OCI-LY3 (cell line): ENCODE data around the gene SLC15A1.

Source experiments
- H2AFZ ChIP-seq: fragments of 200-600, 300-600 bp; shearing (Covaris generic); 2 replicates; pipeline ENCODE4 v1.6.0; 2014; ENCODE audit warnings: antibody characterized with exemption, low read depth, low read length
- H3K27ac ChIP-seq: fragments of 200-600, 300-600 bp; sonication (generic); 2 replicates; pipeline ENCODE4 v1.5.1; 2014; ENCODE audit warnings: mild to moderate bottlenecking, low read length, moderate library complexity, mixed read lengths
- H3K27me3 ChIP-seq: fragments of 200-600, 300-600 bp; sonication (generic); 2 replicates; pipeline ENCODE4 v1.6.1; 2014; ENCODE audit warnings: low read depth, low read length, mixed read lengths
- H3K36me3 ChIP-seq: fragments of 200-600, 300-600 bp; sonication (generic); replicated peaks from 2 replicates; pipeline ENCODE3; 2014; ENCODE audit warnings: low read depth, low read length, mixed read lengths
- H3K4me1 ChIP-seq: fragments of 300-600, 200-600 bp; sonication (generic); 2 replicates; pipeline ENCODE4 v1.6.1; 2014; ENCODE audit warnings: low read length, mixed read lengths
- H3K4me2 ChIP-seq: fragments of 200-600, 300-600 bp; sonication (generic); 2 replicates; pipeline ENCODE4 v1.6.1; 2014; ENCODE audit warnings: low read length, mixed read lengths
- H3K4me3 ChIP-seq: fragments of 300-600, 200-600 bp; sonication (generic); 2 replicates; pipeline ENCODE4 v1.5.1; 2014; ENCODE audit warnings: antibody characterized with exemption, mild to moderate bottlenecking, low read length, moderate library complexity
- H3K79me2 ChIP-seq: fragments of 300-600, 200-600 bp; shearing (Covaris generic); 2 replicates; pipeline ENCODE4 v1.6.1; 2014; ENCODE audit warnings: mild to moderate bottlenecking, low read length, mixed read lengths
- H3K9ac ChIP-seq: fragments of 300-600, 200-600 bp; shearing (Covaris generic); 2 replicates; pipeline ENCODE4 v1.6.0; 2014; ENCODE audit warnings: mild to moderate bottlenecking, low read length, moderate library complexity
- H3K9me3 ChIP-seq: fragments of 200-600, 300-600 bp; shearing (Covaris generic); 2 replicates; pipeline ENCODE4 v1.6.1; 2014; ENCODE audit warnings: low read length, mixed read lengths; ENCODE audit not compliant: insufficient read depth
- H4K20me1 ChIP-seq: fragments of 200-600, 300-600 bp; sonication (generic); 2 replicates; pipeline ENCODE4 v1.6.1; 2016; ENCODE audit warnings: low read length, mixed read lengths; ENCODE audit not compliant: insufficient read depth
- EZH2phosphoT487 ChIP-seq: fragments of 200-600 bp; shearing (Covaris generic); IDR thresholded peaks from 2 replicates; pipeline ENCODE4 v1.6.1; 2018; ENCODE audit warnings: antibody characterized with exemption, mixed run types, low read depth
- TF ChIP-seq, protein P1 (sequence below): fragments of 200-600, 300-600 bp; sonication (generic); IDR thresholded peaks from 2 replicates; pipeline ENCODE4 v1.5.1; 2014; ENCODE audit warnings: antibody characterized with exemption, low read length, low read depth

The SLC15A1 gene

GRCh38 chr13:98688373-98688772 is 64.1 kb downstream of the SLC15A1 start:
- H4K20me1 ChIP-seq: no peaks in the 10 kb centered on the region
- H2AFZ ChIP-seq: no peak overlapping the region
- H3K36me3 ChIP-seq: no peaks in the 10 kb centered on the region
- H3K9ac ChIP-seq: no peak overlapping the region
- no peaks in the 10 kb centered on the region for H3K79me2 ChIP-seq
- TF ChIP-seq EZH2phosphoT487: no peak
- TF ChIP-seq, protein P1, sequence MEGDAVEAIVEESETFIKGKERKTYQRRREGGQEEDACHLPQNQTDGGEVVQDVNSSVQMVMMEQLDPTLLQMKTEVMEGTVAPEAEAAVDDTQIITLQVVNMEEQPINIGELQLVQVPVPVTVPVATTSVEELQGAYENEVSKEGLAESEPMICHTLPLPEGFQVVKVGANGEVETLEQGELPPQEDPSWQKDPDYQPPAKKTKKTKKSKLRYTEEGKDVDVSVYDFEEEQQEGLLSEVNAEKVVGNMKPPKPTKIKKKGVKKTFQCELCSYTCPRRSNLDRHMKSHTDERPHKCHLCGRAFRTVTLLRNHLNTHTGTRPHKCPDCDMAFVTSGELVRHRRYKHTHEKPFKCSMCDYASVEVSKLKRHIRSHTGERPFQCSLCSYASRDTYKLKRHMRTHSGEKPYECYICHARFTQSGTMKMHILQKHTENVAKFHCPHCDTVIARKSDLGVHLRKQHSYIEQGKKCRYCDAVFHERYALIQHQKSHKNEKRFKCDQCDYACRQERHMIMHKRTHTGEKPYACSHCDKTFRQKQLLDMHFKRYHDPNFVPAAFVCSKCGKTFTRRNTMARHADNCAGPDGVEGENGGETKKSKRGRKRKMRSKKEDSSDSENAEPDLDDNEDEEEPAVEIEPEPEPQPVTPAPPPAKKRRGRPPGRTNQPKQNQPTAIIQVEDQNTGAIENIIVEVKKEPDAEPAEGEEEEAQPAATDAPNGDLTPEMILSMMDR: no peak
- no peaks in the 10 kb centered on the region for H3K4me1 ChIP-seq
- H3K9me3 ChIP-seq: no peaks in the 10 kb centered on the region
- no peak overlapping the region for H3K4me2 ChIP-seq
- peaks cover 50% of the 10 kb centered on the region for H3K27me3 ChIP-seq
- H3K4me3 ChIP-seq: no peak overlapping the region
- no peak overlapping the region for H3K27ac ChIP-seq

GRCh38 chr13:98687319-98687718 is 65.2 kb downstream of the SLC15A1 start:
- Histone ChIP-seq H3K9me3 (no peaks in the 10 kb centered on the region), H3K27ac (no peak overlapping the region), H3K4me3 (no peak overlapping the region), H3K9ac (no peak overlapping the region), H3K4me2 (no peak overlapping the region), H3K79me2 (no peaks in the 10 kb centered on the region), H2AFZ (no peak overlapping the region), H3K36me3 (no peaks in the 10 kb centered on the region), H4K20me1 (no peaks in the 10 kb centered on the region), H3K27me3 (peaks cover 50% of the 10 kb centered on the region), H3K4me1 (no peaks in the 10 kb centered on the region)
- TF ChIP-seq EZH2phosphoT487: no peak
- TF ChIP-seq, protein P1: no peak

DNA sequence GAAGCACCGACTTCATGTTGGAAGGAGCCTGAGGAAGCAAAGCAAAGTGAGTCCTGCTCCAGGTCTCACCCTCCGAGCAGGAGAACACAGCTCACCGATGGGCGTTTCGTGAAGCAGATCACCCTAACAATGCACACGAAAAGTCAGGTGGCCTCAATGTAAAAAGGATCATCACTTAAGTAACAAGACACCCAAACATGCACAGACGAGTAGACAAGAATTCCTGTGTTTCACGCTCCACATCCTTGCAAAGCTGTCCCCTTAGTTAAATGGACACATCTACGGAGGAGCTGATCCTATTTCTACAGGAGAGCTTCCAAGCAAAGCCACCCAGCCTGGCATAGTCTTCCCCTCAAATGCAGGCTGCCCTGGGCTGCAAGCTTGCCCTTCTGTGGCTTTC is 66.2 kb downstream of the SLC15A1 start:
- Histone ChIP-seq H3K9me3 (no peaks in the 10 kb centered on the region), H2AFZ (no peak overlapping the region)
- no peak for TF ChIP-seq EZH2phosphoT487
- TF ChIP-seq, protein P1: no peak

DNA sequence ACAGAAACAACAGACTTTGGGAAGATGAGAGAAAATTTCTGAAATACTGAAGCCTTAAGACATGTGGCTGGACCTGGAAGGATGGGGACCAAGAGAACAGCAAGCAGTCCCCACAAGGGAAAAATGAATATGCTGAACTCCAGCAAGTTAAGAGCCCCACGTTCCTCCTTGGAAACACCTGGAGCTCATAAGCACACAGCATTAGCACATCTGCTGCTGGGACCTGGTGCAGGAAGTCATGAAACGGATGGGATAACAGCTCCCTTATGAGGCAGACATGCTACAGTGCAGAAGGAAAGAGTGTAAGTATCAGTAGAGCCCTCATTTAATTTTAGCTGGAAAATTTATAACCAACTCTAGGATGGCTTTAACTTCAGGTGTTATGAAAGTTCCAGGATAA is 67.3 kb downstream of the SLC15A1 start:
- no peak overlapping the region for H2AFZ ChIP-seq
- H3K4me2 ChIP-seq: no peak overlapping the region
- no peaks in the 10 kb centered on the region for H3K79me2 ChIP-seq
- no peak overlapping the region for H3K27ac ChIP-seq
- no peaks in the 10 kb centered on the region for H3K9me3 ChIP-seq
- H3K9ac ChIP-seq: no peak overlapping the region
- H4K20me1 ChIP-seq: no peaks in the 10 kb centered on the region
- TF ChIP-seq EZH2phosphoT487: no peak
- TF ChIP-seq, protein P1: no peak
- H3K36me3 ChIP-seq: no peaks in the 10 kb centered on the region
- H3K27me3 ChIP-seq: peaks cover 54% of the 10 kb centered on the region
- H3K4me1 ChIP-seq: no peaks in the 10 kb centered on the region
- H3K4me3 ChIP-seq: no peak overlapping the region

More for the DNA sequence above, 66.2 kb downstream of the SLC15A1 start:
- no peaks in the 10 kb centered on the region for H3K79me2 ChIP-seq
- H3K4me3 ChIP-seq: no peak overlapping the region
- H3K4me2 ChIP-seq: no peak overlapping the region
- H3K27me3 ChIP-seq: peaks cover 50% of the 10 kb centered on the region
- H3K4me1 ChIP-seq: no peaks in the 10 kb centered on the region
- no peak overlapping the region for H3K27ac ChIP-seq
- no peaks in the 10 kb centered on the region for H3K36me3 ChIP-seq
- H3K9ac ChIP-seq: no peak overlapping the region
- no peaks in the 10 kb centered on the region for H4K20me1 ChIP-seq
